HG03460 (cell line): ENCODE measurements around the gene GPD2.
A peak's percentile ranks its signal among the peaks of the same experiment; 100 is the strongest.
"Not testable (repeated sequence)": the region's sequence is repeated elsewhere in the genome, so short reads cannot be mapped to it uniquely, and the experiment has no call there.

Source experiments
- ATAC-seq: cut with Tn5 transposase; IDR thresholded peaks from one replicate; pipeline ENCODE4 v1.9.1; 2021; ENCODE audit not compliant: unreplicated experiment

Gene GPD2

GRCh38 chr2:156473445-156473844, 37.3 kb downstream of the GPD2 start:
- ATAC-seq, result no peak

GRCh38 chr2:156474401-156474800, 38.2 kb downstream of the GPD2 start:
- no peak for ATAC-seq

GRCh38 chr2:156476021-156476849, 40.1 kb downstream of the GPD2 start:
- ATAC-seq, result no peak

DNA sequence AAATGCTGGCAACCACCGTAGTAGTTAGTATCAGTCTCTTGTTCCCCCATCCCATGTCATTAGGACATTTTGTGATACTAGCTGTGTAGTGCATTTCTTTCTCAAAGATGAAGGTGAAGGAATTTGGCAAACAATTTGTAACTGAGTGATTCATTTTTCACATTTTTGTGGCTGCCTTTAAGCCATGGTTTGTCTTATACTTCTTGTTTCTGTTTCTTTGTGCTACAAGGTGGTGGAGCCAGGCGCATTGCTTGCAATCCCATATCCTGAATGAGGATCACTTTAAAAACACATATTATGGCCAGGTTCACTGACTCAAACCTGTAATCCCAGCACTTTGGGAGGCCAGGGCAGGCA, 40.6 kb downstream of the GPD2 start:
- peak; percentile 80 for ATAC-seq

DNA sequence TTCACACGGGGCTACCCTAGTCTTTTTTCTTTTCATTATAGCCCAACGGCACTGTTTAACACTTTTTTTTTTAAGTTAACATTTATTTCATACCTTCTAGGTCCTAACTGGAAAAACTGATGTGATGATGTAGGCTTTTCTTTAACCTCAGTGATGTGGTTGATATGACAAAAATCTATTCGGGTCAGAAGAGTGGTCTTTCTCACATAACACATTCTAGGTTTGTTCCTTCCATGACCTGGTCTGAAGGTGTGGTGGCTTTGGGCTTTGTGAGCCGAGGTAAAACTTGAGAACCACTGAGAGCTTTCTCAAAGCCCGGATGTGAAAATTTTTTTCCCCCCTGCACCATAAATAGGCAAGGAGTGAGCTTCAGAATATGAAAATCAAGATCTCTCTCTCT, 44.2 kb downstream of the GPD2 start:
- ATAC-seq, result no peak

DNA sequence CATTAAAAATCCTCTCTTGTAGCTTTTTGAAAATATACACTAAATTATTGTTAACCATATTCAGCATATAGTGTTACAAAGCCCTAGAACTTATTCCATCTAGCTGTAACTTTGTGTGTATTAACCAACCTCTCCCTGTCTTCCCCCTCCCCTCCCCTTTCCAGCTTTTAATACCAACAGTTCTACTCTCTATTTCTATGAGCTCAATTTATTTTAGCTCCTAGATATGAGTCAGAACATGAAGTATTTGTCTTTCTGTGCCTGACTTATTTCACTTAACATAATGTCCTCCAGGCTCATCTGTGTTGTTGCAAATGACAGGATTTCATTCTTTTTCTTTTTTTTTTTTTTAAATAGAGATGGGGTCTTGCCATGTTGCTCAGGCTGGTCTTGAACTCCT, 45.1 kb downstream of the GPD2 start:
- ATAC-seq, result no peak

DNA sequence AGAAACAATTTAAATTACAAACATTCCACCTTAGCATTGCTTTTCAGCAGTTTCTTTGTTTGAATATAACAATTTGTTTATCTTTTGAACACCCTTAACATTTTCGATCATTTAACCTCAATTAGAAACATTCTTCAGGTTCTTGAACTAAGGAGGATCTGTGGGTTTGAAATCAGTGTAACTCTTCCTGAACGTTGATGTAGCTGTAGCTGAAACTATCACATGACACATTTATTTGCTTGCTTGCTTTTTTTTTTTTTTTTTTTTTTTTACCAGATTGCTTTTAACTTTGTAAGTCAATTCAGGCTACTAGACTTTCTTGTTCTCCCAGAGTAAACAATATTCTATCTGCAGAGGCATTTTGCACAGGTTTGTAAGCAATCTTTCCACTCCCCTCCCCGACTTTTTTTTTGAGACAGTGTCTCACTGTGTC, 47.6 kb downstream of the GPD2 start:
- ATAC-seq, result no peak

DNA sequence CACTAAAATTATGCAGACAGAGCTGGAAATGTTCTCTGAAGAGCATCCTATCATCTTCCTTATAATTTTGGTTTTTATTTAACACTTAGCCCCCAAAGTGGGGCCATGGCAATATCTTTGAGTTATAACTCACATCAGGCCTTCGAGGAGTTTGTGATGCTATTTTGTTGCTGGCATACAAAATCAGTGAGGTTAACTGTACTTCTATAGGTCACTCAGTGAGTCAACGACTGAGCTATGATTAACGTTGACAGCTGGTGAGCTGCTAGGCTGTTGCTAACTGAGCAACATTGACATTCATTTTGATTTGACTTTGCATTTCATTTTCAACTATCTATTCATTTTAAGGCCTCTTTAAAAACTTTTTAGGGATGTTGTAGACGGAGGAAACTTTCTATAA, 50.0 kb downstream of the GPD2 start:
- no peak for ATAC-seq

GRCh38 chr2:156486614-156487013, 50.4 kb downstream of the GPD2 start:
- no peak for ATAC-seq

DNA sequence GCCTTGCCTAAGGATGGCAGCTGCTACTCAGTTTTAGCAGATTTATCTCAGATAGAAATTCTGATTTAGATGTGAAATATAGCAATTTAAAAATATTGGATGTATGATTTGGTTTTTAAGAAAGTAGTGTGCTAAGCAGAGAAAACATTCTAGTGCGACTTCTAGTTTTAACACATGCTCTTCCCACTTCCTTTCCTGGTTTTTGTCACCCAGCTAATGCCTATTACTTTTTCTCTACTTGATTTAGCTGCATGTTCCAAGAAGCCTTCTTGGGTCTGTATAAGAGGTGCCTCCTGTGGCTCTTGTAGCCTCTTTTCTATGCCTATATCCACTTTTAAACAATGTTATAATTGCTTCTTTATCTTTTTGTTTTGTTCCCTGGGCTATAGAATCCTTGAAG, 53.0 kb downstream of the GPD2 start:
- ATAC-seq, result no peak

DNA sequence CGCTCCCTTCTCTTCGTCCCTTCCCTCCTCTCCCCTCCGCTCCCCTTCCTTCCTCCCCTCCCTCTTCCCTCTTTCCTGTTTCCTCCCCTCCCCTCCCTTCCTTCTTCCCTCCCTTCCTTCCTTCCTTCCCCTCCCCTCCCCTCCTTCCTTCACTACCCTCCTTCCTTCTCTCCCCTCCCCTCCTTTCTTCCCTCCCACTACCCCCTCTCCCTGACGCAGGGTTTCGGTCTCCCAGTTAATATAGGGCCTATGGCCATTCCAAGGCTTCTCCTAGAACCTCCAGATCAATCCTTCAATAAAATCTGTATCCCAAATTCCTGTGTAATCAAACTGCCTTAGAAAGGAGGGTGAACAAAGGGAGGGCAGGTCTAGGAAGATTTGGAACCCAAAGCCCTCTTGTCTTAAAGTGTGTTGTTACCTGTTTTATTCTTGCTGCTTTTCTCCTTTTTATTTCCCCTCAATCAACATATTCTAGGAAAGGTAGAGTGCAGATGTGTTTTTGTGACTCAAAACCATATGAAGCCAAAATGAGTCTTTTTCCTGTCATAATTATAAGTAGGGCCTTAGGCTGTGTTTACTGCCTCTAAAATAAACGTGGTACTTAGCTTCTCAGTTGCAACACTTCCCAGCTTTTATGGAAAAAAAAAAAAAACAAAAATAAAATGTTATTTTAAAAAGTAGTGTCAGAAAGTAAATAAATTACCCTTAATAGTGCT, 53.7 kb downstream of the GPD2 start:
- ATAC-seq, result no peak

- ATAC-seq, result no peak
These were observed 54.3 kb downstream of the GPD2 start for GRCh38 chr2:156490466-156490840.

DNA sequence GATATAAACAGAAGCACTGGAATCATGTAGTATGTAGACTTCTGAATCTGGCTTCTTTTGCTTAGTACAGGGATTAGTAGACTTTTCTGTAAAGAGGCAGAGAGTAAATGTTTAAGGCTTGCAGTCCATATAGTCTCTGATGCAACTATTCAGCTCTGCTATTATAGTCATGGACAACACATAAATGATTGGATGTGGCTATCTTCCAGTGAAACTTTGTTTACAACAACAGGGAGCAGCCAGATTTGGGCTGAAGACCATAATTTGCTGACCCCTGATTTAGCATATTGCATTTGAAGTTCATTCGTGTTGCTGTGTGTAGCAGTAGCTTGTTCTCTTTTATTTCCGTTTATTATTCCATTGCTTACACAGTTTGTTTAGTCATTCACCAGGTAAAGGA, 55.0 kb downstream of the GPD2 start:
- no peak for ATAC-seq

- ATAC-seq, result no peak
These were observed 56.8 kb downstream of the GPD2 start for GRCh38 chr2:156492979-156493378.

GRCh38 chr2:156495998-156496397, 59.8 kb downstream of the GPD2 start:
- ATAC-seq, result not testable (repeated sequence)

GRCh38 chr2:156505696-156506095, 69.5 kb downstream of the GPD2 start:
- ATAC-seq, result peak; percentile 75

GRCh38 chr2:156511122-156511521, 74.9 kb downstream of the GPD2 start:
- ATAC-seq, result no peak

DNA sequence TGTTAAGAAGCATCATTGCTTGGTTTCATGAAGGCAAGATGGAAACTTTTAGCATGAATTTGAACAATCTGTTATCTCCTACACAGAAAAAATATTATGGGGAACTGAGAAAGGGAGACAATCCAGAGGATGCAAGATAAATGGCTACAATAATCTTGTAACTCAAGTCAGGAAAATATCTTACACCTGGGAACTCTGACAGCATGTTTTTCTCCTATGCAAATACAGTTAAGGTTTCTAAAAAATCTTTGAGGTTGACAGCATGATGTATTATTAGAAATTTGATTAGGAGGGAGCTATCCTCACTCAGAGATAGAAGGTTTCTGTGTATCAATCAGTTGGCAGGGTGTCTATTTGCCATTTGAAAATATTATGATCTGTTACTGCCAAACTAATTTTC, 75.6 kb downstream of the GPD2 start:
- ATAC-seq, result peak; percentile 56

DNA sequence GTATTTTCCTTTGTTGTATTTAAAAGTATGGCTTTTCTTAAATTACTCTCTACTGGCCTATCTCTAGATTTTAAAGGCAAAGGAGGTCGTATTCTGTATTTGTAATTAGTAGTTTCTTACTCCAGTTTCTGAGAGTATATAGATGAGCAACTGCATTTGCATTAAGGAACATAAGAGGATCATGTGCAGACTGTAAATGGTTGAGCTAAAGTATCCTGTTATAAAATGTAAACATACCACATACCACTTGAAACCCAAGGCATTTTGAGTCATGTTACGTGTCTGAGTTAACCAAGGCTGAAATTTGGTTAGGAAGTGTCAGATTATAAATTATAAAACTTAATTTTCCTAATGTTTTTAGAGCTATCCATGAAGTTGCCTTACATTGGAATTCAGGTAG, 76.3 kb downstream of the GPD2 start:
- ATAC-seq, result no peak

GRCh38 chr2:156513219-156513618, 77.0 kb downstream of the GPD2 start:
- ATAC-seq, result no peak

DNA sequence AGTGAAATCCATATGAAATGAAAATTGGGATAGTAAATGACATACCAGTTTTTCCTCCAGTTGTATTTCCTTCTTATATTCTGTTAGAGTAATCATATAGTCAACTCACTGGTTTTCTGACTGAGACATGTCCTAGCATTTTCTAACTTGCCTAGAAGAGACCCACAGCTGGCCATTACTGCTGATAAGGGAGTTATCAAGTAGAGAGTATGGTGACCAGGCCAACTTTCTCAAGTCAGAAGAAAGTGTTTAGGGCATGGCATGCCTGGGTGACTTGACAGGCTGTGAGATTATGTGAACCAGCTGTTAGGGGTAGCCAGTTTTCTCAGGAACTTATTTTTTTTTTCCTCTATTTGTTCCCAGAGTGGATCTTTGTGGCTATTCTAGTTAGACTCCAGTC, 81.2 kb downstream of the GPD2 start:
- ATAC-seq, result no peak

- ATAC-seq, result no peak
These were observed 82.0 kb downstream of the GPD2 start for GRCh38 chr2:156518138-156518537.
